ENCODE data around the gene ZNF678. TPM values are rescaled to one million over a fixed set of nuclear protein-coding genes. Genes with fewer than 3 reads are reported as not detected.
A peak's percentile ranks its signal among the peaks of the same experiment; 100 is the strongest.

The ZNF678 gene
- total RNA-seq (2014; rRNA removed; shearing (Covaris generic)): 8.4 and 9.8 TPM in 2 replicates

GRCh38 chr1:227563324-227564201 is at the start of gene ZNF678:
TSS of gene ZNF678 (plus strand) at chr1:227563556. CDS start at chr1:227650992, 87,436 bp downstream.

Small RNAs within 50 kb of the gene (small RNA-seq; reads per million reads assigned to genes)
- 10.9 reads per million, percentile 89 among the genes with 10 or more reads in this experiment for gene RNA5SP77

Other genes starting within 250 kb of the ZNF678 start
- gene CDC42BPA, start 245.1 kb upstream of the ZNF678 start, total RNA-seq (2014; rRNA removed; shearing (Covaris generic)): 47.5 and 50.5 TPM in 2 replicates
- gene JMJD4, start 171.7 kb downstream of the ZNF678 start, total RNA-seq (2014; rRNA removed; shearing (Covaris generic)): 41.9 and 47.7 TPM in 2 replicates
- gene SNAP47, start 171.9 kb downstream of the ZNF678 start, total RNA-seq (2014; rRNA removed; shearing (Covaris generic)): 55.6 and 66.2 TPM in 2 replicates

All from A375 (cell line).